Coronary artery (tissue), 2 donors: ENCODE results near the gene ABCG1.

Experiments used
- DNase-seq: peaks from one replicate; pipeline ENCODE4 v3.0.0-alpha.2; 2017; ENCODE audit warnings: low spot score
- H3K27ac ChIP-seq, 2 donors: fragments of 200-600 bp; sonication (generic); one replicate each; pipeline ENCODE4 v1.5.1; 2016 to 2019
- H3K4me3 ChIP-seq: fragments of 200-600 bp; sonication (generic); 2 replicates; pipeline ENCODE4 v1.5.1; 2016; ENCODE audit warnings: mild to moderate bottlenecking, moderate library complexity
- TF ChIP-seq, protein P1 (sequence below): fragments of 200-600 bp; sonication (generic); IDR thresholded peaks from one replicate; pipeline ENCODE4 v1.5.1; 2019; ENCODE audit warnings: antibody characterized with exemption

The ABCG1 gene

DNA sequence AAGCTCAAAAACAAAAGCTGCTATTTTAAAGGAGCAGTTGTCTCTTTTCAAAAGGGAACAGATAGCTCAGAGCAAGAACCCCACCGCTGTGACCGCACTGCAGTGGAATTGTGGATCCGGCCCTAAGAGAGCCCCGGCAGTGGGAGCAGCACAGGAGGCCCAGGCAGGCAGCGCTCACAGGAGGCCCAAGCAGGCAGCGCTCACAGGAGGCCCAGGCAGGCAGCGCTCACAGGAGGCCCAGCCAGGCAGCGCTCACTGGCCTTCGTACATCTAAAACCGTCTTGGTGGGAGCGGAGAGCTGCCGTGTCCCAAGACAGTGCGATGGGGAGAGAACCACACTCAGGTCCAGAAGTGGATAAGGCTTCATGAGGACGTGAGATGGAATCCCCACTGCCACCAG, 92.2 kb downstream of the ABCG1 start:
- DNase-seq: peak; percentile 24

DNA sequence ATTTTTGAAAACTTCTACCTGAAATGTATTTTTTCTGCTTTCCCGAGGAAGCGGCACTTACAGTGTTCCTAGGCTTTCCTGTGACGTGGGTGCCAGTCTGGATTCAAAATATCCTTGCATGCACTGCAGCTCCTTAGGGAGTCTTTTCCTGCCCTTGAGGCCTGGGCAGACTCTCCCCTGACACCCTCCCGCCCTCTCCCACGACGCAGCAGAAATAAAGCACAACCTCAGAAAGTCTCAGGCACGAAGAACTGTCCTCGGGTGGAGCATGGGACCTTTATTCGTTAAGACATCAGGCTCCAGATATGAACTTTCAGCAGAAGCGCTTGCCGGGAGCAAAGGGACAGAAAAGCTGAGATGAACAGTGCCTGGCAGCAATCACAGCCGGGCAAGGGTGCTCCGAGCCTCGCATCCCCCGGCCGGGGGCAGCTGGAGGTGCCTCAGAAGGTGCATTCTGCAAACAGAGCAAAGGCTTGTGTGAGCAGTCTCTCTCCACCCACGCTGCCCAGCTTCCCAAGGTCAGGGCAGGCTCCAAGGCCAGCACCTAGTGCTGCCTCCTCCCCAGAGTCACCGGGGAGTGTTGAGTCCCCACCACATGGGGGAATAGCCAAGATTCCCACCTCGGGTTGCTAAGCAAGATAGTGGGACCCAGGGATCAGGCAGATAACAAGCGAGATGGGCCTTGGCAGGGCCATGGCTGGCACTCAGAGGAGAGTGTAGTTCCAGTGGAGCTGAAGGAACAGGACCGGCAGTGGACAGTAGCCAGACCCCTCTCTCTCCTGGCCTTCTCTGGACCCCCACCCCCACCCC, 93.1 kb downstream of the ABCG1 start:
- peak; percentile 71 for DNase-seq
- no peak overlapping the region for H3K4me3 ChIP-seq
- TF ChIP-seq, protein P1, sequence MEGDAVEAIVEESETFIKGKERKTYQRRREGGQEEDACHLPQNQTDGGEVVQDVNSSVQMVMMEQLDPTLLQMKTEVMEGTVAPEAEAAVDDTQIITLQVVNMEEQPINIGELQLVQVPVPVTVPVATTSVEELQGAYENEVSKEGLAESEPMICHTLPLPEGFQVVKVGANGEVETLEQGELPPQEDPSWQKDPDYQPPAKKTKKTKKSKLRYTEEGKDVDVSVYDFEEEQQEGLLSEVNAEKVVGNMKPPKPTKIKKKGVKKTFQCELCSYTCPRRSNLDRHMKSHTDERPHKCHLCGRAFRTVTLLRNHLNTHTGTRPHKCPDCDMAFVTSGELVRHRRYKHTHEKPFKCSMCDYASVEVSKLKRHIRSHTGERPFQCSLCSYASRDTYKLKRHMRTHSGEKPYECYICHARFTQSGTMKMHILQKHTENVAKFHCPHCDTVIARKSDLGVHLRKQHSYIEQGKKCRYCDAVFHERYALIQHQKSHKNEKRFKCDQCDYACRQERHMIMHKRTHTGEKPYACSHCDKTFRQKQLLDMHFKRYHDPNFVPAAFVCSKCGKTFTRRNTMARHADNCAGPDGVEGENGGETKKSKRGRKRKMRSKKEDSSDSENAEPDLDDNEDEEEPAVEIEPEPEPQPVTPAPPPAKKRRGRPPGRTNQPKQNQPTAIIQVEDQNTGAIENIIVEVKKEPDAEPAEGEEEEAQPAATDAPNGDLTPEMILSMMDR: no peak
- no peak overlapping the region for H3K27ac ChIP-seq

More for the DNA sequence above, 92.2 kb downstream of the ABCG1 start:
- H3K4me3 ChIP-seq: no peak overlapping the region
- no peak overlapping the region for H3K27ac ChIP-seq
- TF ChIP-seq, protein P1: no peak

DNA sequence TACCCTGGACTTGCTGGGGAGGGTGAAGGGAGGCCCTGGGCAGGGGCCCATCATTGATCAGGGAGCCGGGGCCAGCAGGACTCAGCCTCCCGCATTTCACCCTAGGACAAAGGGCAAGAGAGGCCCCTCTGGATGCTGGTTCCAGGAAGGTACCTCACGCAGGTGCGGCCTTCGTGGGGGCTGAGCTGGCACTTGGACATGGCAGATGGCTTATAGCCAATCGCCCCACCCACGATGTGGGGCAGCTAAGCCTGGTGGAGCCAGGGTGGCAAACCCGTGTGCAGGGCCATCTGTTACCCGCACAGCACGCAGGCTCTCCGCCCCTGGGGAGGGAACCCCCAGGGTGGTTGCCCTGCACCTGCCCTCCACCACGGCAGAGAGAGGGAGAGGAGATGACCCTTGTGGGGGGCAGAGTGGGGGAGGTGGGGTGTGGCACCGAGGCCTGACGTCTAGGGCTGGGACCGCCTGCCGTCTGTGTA, 93.7 kb downstream of the ABCG1 start:
- Histone ChIP-seq H3K4me3 (no peak overlapping the region), H3K27ac (no peak overlapping the region)
- TF ChIP-seq, protein P1: no peak
- DNase-seq: peak; percentile 54

DNA sequence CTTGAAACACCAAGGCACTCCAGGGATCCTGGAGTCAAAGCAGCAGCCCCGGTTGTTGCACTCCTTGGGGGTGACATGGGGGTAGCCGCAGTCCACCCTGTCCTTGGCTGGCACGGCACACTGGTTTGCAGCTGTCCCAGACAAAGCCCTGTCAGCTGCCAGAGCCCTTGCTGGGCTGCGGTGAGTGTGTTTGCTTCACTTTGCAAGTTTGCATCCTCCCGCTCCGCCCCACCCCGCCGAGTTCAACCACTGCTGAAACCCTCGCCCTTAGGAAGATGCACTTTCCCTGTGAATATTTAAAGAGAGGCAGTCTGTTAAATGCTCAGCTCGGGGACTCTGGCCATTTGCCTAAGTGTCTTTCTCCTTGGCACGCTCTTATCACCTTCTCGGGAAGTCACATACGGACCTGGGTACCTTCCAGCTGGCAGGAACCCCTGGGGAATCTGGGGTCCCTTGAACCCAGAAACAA, 94.6 kb downstream of the ABCG1 start:
- H3K4me3 ChIP-seq: no peak overlapping the region

DNA sequence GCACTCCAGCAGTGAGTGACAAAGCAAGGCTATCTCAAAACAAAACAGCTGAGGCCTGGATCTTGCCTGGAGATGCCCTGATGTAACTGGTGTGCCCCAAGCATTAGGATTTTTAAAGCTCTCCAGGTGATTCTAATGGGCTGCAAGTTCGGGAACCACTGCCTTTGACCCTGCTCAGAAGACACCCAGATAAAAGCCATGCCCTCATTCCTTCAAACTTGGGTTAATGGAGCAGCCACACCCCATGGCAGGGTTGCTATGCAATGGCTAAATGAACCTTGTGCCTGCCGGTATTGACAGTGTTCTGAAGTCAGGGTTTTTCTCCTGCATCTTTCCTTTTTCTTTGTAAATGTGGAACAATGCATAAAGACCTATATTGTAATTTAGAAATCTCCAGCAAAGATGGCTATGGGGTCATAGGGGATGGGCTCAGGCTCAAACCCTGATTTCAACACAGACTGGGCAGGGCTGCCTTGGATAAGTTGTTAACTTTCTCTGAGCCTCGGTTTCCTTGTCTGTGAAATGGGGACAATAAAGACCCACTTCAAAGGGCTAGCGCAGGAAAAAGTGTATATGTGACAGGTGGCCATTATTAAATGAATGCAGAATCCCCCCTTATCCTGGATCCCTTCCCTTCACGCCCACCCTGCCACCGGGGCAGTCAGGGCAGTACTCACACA, 95.8 kb downstream of the ABCG1 start:
- peak; percentile 24 for DNase-seq
- H3K4me3 ChIP-seq: no peak overlapping the region
- TF ChIP-seq, protein P1: no peak
- no peak overlapping the region for H3K27ac ChIP-seq

More for the DNA sequence above, 94.6 kb downstream of the ABCG1 start:
- DNase-seq: peak; percentile 71
- TF ChIP-seq, protein P1: no peak
- no peak overlapping the region for H3K27ac ChIP-seq

DNA sequence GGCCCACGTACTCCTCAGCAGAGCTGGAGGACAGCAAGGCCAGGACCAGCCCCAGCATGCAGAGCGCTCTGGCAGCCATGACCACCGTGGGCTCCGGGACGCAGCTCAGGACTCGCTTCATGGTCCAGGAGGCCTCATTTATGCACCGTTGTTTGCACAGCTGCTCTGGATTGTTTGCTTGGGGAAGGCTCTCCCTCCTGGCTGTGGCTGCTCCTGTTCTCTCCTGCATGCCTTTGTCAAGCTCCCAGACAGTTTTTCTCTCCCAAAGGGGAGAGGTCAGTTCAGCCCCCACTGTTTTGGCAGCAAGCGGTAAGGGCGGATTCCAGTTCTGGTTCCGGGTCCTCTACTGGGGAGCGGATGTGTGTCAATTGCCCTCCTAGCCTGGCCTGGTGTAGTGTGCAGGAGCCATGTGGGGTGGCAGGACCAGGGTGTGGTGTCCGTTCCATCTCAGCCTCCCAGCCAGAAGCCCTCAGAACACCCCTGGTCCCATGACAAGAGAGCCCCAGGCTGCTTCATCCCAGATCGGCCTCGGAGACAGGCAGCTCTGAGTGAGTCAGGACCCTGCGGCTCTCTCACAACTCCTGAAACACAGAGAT, 96.5 kb downstream of the ABCG1 start, which contains the start of gene TFF3:
TSS of gene TFF3 (minus strand) at position 114 of the 596 bp plus-strand sequence. CDS start at position 79, 35 bp downstream.
- no peak within 1 kb of the TSS for H3K4me3 ChIP-seq
- peak; percentile 67 for DNase-seq
- H3K27ac ChIP-seq: no peak within 1 kb of the TSS
- TF ChIP-seq, protein P1: no peak
